Esophagus squamous epithelium (tissue), 4 donors: ENCODE data around the gene SIK3.

Source experiments
- POLR2A ChIP-seq, 4 donors: fragments of 450-650 bp; IDR thresholded peaks; one replicate each; pipeline ENCODE4 v1.6.1; 2017; ENCODE audit warnings: antibody characterized with exemption in 4 of 4, mild to moderate bottlenecking in 4 of 4, moderate library complexity in 3 of 4
- TF ChIP-seq, protein P1 (sequence below), 6 experiments: fragments of 450-650 bp in 4 of 6; fragments of 200-600 bp in 2 of 6; sonication (generic) in 2 of 6; IDR thresholded peaks; one replicate each; pipeline ENCODE4 v1.5.1; 2016 to 2019; ENCODE audit warnings: antibody characterized with exemption in 6 of 6, mild to moderate bottlenecking in 4 of 6, moderate library complexity in 4 of 6

DNA sequence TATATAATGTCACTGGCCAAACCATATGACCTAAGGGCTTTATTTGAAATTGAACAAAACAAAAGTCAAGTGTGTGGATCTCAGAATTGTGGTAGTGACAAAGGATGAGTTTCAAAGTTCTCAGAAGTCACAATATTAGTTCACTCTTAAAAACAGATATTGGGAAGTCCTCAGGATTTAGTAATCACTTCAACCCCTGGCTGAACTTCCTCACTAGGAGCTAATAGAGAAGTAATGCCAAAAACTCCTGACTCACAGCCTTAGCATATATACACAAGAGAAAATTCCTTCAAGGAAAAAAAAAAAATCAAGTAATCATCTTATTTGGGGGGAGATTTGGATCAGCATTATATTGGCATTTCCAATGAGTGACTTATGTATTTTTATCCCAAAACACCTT, 185.2 kb downstream of the SIK3 start:
- TF ChIP-seq, protein P1, sequence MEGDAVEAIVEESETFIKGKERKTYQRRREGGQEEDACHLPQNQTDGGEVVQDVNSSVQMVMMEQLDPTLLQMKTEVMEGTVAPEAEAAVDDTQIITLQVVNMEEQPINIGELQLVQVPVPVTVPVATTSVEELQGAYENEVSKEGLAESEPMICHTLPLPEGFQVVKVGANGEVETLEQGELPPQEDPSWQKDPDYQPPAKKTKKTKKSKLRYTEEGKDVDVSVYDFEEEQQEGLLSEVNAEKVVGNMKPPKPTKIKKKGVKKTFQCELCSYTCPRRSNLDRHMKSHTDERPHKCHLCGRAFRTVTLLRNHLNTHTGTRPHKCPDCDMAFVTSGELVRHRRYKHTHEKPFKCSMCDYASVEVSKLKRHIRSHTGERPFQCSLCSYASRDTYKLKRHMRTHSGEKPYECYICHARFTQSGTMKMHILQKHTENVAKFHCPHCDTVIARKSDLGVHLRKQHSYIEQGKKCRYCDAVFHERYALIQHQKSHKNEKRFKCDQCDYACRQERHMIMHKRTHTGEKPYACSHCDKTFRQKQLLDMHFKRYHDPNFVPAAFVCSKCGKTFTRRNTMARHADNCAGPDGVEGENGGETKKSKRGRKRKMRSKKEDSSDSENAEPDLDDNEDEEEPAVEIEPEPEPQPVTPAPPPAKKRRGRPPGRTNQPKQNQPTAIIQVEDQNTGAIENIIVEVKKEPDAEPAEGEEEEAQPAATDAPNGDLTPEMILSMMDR (IDR thresholded peaks at IDR 0.05): no peak
- no peak for TF ChIP-seq POLR2A (IDR thresholded peaks at IDR 0.05)
